Stimulated activated CD8-positive, alpha-beta memory T cell treated with anti-CD3 and anti-CD28 coated beads, Interleukin-12 subunit alpha, Interleukin-12 subunit beta, amount 100 ng/mL, for 24 hours (primary cell): ENCODE results near the gene TBXT.
"Not testable (repeated sequence)": the region's sequence is repeated elsewhere in the genome, so short reads cannot be mapped to it uniquely, and the experiment has no call there.

Experiments
- DNase-seq: peaks from one replicate; pipeline ENCODE4 v3.0.0-alpha.2; 2020; ENCODE audit errors: extremely low read depth

Gene TBXT

GRCh38 chr6:166167801-166168615 is at the start of gene TBXT:
Gene TBXT (minus strand): TSS chr6:166167851. CDS start chr6:166167591, 260 bp downstream.
- no peak for DNase-seq

GRCh38 chr6:166207284-166207561 is 39.6 kb upstream of the TBXT start:
- DNase-seq, result no peak

- DNase-seq, result no peak
These were observed 39.0 kb upstream of the TBXT start for GRCh38 chr6:166206510-166207283.

- no peak for DNase-seq
These were observed 38.4 kb upstream of the TBXT start for GRCh38 chr6:166206066-166206465.

- no peak for DNase-seq
These were observed 37.4 kb upstream of the TBXT start for GRCh38 chr6:166204852-166205650.

GRCh38 chr6:166203641-166204222 is 36.1 kb upstream of the TBXT start:
- DNase-seq, result no peak

GRCh38 chr6:166203003-166203640 is 35.5 kb upstream of the TBXT start:
- DNase-seq, result no peak

GRCh38 chr6:166202321-166202733 is 34.7 kb upstream of the TBXT start:
- no peak for DNase-seq

GRCh38 chr6:166201878-166202277 is 34.2 kb upstream of the TBXT start:
- no peak for DNase-seq

- DNase-seq, result no peak
These were observed 29.7 kb upstream of the TBXT start for GRCh38 chr6:166197361-166197760.

- no peak for DNase-seq
These were observed 28.2 kb upstream of the TBXT start for GRCh38 chr6:166195860-166196238.

- DNase-seq, result no peak
These were observed 27.5 kb upstream of the TBXT start for GRCh38 chr6:166194914-166195859.

- DNase-seq, result no peak
These were observed 24.9 kb upstream of the TBXT start for GRCh38 chr6:166192557-166192956.

GRCh38 chr6:166192136-166192535 is 24.5 kb upstream of the TBXT start:
- no peak for DNase-seq

- DNase-seq, result no peak
These were observed 12.1 kb upstream of the TBXT start for GRCh38 chr6:166179704-166180103.

- DNase-seq, result no peak
These were observed 8.5 kb upstream of the TBXT start for GRCh38 chr6:166176106-166176505.

- not testable (repeated sequence) for DNase-seq
These were observed 7.4 kb upstream of the TBXT start for GRCh38 chr6:166175093-166175492.

GRCh38 chr6:166174031-166174430 is 6.4 kb upstream of the TBXT start:
- DNase-seq, result no peak

- DNase-seq, result no peak
These were observed 5.8 kb upstream of the TBXT start for GRCh38 chr6:166173281-166173951.

- no peak for DNase-seq
These were observed 4.9 kb upstream of the TBXT start for GRCh38 chr6:166172546-166172945.
